HepG2 (cell line): ENCODE results near the gene POMT1. TPM values are rescaled to one million over a fixed set of nuclear protein-coding genes. Genes with fewer than 3 reads are reported as not detected.
A peak's percentile ranks its signal among the peaks of the same experiment; 100 is the strongest.

Source experiments
- AGO2 ChIP-seq: fragments of 200-400 bp; formaldehyde crosslinking; optimal IDR thresholded peaks from 2 replicates; pipeline ENCODE3; 2017; ENCODE audit warnings: mild to moderate bottlenecking, low read depth, low read length, moderate library complexity
- ISX ChIP-seq: sonication (generic); formaldehyde crosslinking; conservative IDR thresholded peaks from 2 replicates; pipeline ENCODE4 v1.5.0; 2020; ENCODE audit warnings: missing genetic modification reagents
- ZNF282 ChIP-seq: fragments of 450-650 bp; IDR thresholded peaks from 2 replicates; pipeline ENCODE4 v1.6.1; 2018; ENCODE audit not compliant: partially characterized antibody
- ZNF687 ChIP-seq: sonication (generic); formaldehyde crosslinking; IDR thresholded peaks from 2 replicates; pipeline ENCODE4 v1.5.1; 2020; ENCODE audit warnings: mild to moderate bottlenecking, missing genetic modification reagents, moderate library complexity
- ZXDC ChIP-seq: sonication (generic); formaldehyde crosslinking; IDR thresholded peaks from 2 replicates; pipeline ENCODE4 v1.5.0; 2020; ENCODE audit warnings: mild to moderate bottlenecking, missing genetic modification reagents
- polyA plus RNA-seq, 8 experiments: library from polyadenylated mRNA; depleted of rRNA in 3 of 8; stranded (reverse) in 7 of 8; unstranded in 1 of 8; fragments of >200 nt; fragmentation: Illumina TruSeq in 4 of 8; extraction: Trizol in 4 of 8; gene quantifications; 2 replicates each; pipeline versions ENCODE4 v1.2.1 to v1.2.3, GENCODE V29; 2011 to 2016; ENCODE audit warnings: low read depth in 4 of 8, missing spikeins in 1 of 8, mixed read lengths in 1 of 8; ENCODE audit not compliant: insufficient read depth in 1 of 8
- total RNA-seq, 5 experiments: library from RNA; depleted of rRNA; stranded (reverse); fragments of >200 nt; fragmentation: Illumina TruSeq; extraction: Trizol; gene quantifications; 2 replicates each; pipeline ENCODE4 v1.2.3, GENCODE V29; 2016; ENCODE audit warnings: low read depth in 1 of 5

Gene POMT1
- total and polyA plus RNA-seq, 2 of the 13 experiments (the other 11 are each of a cell fraction or from before 2014, with no cell fraction given) = 21.6 to 22.7 TPM

GRCh38 chr9:131477816-131478419 is 24.8 kb upstream of the POMT1 start (continued):
- TF ChIP-seq ZXDC (CRISPR knock-in tag) = no peak
- TF ChIP-seq ZNF687 = peak; percentile 20; the same call in 1 of the 2 replicates
- peak; percentile 18 for TF ChIP-seq AGO2
- no peak for TF ChIP-seq ZNF282
- no peak for TF ChIP-seq ISX (CRISPR knock-in tag)
